CD14-positive monocyte (primary cell): ENCODE measurements around the gene IGDCC3. TPM values are rescaled to one million over a fixed set of nuclear protein-coding genes. Genes with fewer than 3 reads are reported as not detected.

Source experiments
- DNase-seq, 3 donors: peaks; one replicate each; pipeline ENCODE4 v3.0.0-alpha.2; 2011 to 2022
- H2AFZ ChIP-seq: 2 replicates; pipeline ENCODE4 v1.6.0; 2012; ENCODE audit warnings: mild to moderate bottlenecking, low read depth, low read length, inconsistent platforms; ENCODE audit not compliant: insufficient read depth, poor library complexity, severe bottlenecking
- H3K27ac ChIP-seq, 2 donors: 1 replicate in 1 of 2; 2 replicates in 1 of 2; pipeline ENCODE4 v1.5.1; 2012 to 2013; ENCODE audit warnings: low read length in 2 of 2, control low read depth in 1 of 2, inconsistent platforms in 1 of 2, low read depth in 1 of 2, mild to moderate bottlenecking in 1 of 2
- H3K27me3 ChIP-seq, 2 donors: one replicate each; pipeline versions ENCODE4 v1.6.0 to v1.6.1; 2011 to 2013; ENCODE audit warnings: low read length in 2 of 2; ENCODE audit not compliant: control insufficient read depth in 2 of 2, insufficient read depth in 2 of 2
- H3K36me3 ChIP-seq, 2 donors: replicated peaks in 1 of 2; 1 replicate in 1 of 2; 2 replicates in 1 of 2; pipeline versions ENCODE4 v1.5.1 to v1.6.1; 2012 to 2013; ENCODE audit warnings: low read length in 2 of 2, control low read depth in 1 of 2, inconsistent platforms in 1 of 2, mild to moderate bottlenecking in 1 of 2; ENCODE audit not compliant: insufficient read depth in 2 of 2, control insufficient read depth in 1 of 2
- H3K4me1 ChIP-seq, 2 donors: 1 replicate in 1 of 2; 2 replicates in 1 of 2; pipeline versions ENCODE4 v1.5.1 to v1.6.1; 2012 to 2013; ENCODE audit warnings: low read length in 2 of 2, control low read depth in 1 of 2, inconsistent platforms in 1 of 2, mild to moderate bottlenecking in 1 of 2, moderate library complexity in 1 of 2; ENCODE audit not compliant: insufficient read depth in 2 of 2, control insufficient read depth in 1 of 2
- H3K4me2 ChIP-seq: replicated peaks from 2 replicates; pipeline ENCODE3; 2012; ENCODE audit warnings: low read length, moderate library complexity, mild to moderate bottlenecking; ENCODE audit not compliant: poor library complexity, severe bottlenecking; ENCODE audit errors: extremely low read depth
- H3K4me3 ChIP-seq, 3 experiments: fragments of 200-600 bp in 1 of 3; sonication (generic) in 1 of 3; replicated peaks in 1 of 3; 1 replicate in 2 of 3; 2 replicates in 1 of 3; pipeline ENCODE4 v1.5.1; 2011 to 2013; ENCODE audit warnings: low read length in 3 of 3, mild to moderate bottlenecking in 3 of 3, control low read depth in 2 of 3, low read depth in 2 of 3, inconsistent platforms in 1 of 3, moderate library complexity in 1 of 3
- H3K79me2 ChIP-seq: 2 replicates; pipeline ENCODE4 v1.6.0; 2012; ENCODE audit warnings: mild to moderate bottlenecking, control low read depth, inconsistent platforms, low read length, moderate library complexity; ENCODE audit not compliant: insufficient read depth
- H3K9ac ChIP-seq: 2 replicates; pipeline ENCODE4 v1.6.0; 2017; ENCODE audit warnings: low read length, mild to moderate bottlenecking; ENCODE audit not compliant: insufficient read depth, poor library complexity, severe bottlenecking
- H3K9me3 ChIP-seq, 2 donors: replicated peaks in 1 of 2; 1 replicate in 1 of 2; 2 replicates in 1 of 2; pipeline versions ENCODE4 v1.5.1 to v1.6.1; 2012 to 2013; ENCODE audit warnings: low read length in 2 of 2, control low read depth in 1 of 2; ENCODE audit not compliant: control insufficient read depth in 1 of 2, insufficient read depth in 1 of 2
- H4K20me1 ChIP-seq: 2 replicates; pipeline ENCODE4 v1.6.0; 2012; ENCODE audit warnings: mild to moderate bottlenecking, low read length, control low read depth, moderate library complexity; ENCODE audit not compliant: insufficient read depth
- H3K27ac Mint-ChIP-seq, 7 donors: one replicate each; pipeline ENCODE4 v1.8.0; 2020; ENCODE audit warnings: mild to moderate bottlenecking in 7 of 7, mixed read lengths in 7 of 7, moderate library complexity in 6 of 7, inconsistent platforms in 2 of 7
- H3K27me3 Mint-ChIP-seq, 3 donors: one replicate each; pipeline ENCODE4 v1.8.0; 2021 to 2022; ENCODE audit warnings: low read depth in 3 of 3, mild to moderate bottlenecking in 3 of 3, mixed read lengths in 3 of 3, moderate library complexity in 3 of 3, inconsistent platforms in 1 of 3
- H3K36me3 Mint-ChIP-seq, 2 donors: one replicate each; pipeline ENCODE4 v1.8.0; 2020; ENCODE audit warnings: mixed read lengths in 2 of 2, inconsistent platforms in 1 of 2, mild to moderate bottlenecking in 1 of 2
- H3K4me1 Mint-ChIP-seq: one replicate; pipeline ENCODE4 v1.8.0; 2020; ENCODE audit warnings: mild to moderate bottlenecking, mixed read lengths
- H3K4me3 Mint-ChIP-seq, 2 donors: one replicate each; pipeline ENCODE4 v1.8.0; 2020; ENCODE audit warnings: mild to moderate bottlenecking in 2 of 2, mixed read lengths in 2 of 2, moderate library complexity in 1 of 2
- H3K9me3 Mint-ChIP-seq, 7 donors: one replicate each; pipeline ENCODE4 v1.8.0; 2020 to 2022; ENCODE audit warnings: mixed read lengths in 7 of 7, mild to moderate bottlenecking in 6 of 7, moderate library complexity in 6 of 7, inconsistent platforms in 2 of 7
- WGBS: methylation state at CpG from one replicate; pipeline ENCODE4 v1.1.5; 2013; ENCODE audit warnings: missing lambda C conversion rate; ENCODE audit not compliant: insufficient coverage; 5-methylcytosine and 5-hydroxymethylcytosine counted together
- intact Hi-C, 2 donors: fragments of 100-400 bp; cut with micrococcal nuclease; formaldehyde crosslinking; loops; one replicate each; pipeline versions ENCODE4 v1.15.0 to v1.15.1; 2023
- polyA plus RNA-seq, 3 donors: library from polyadenylated mRNA; depleted of rRNA in 1 of 3; unstranded in 2 of 3; stranded (reverse) in 1 of 3; fragments of 300-500 nt in 2 of 3; fragments of >200 nt in 1 of 3; fragmentation: Illumina TruSeq in 2 of 3; gene quantifications; 1 replicate in 2 of 3; 2 replicates in 1 of 3; pipeline ENCODE4 v1.2.3, GENCODE V29; 2012 to 2021
- TF ChIP-seq, protein P1 (sequence below): fragments of 200-600 bp; IDR thresholded peaks from one replicate; pipeline ENCODE4 v1.8.0; 2022; ENCODE audit warnings: antibody characterized with exemption, mild to moderate bottlenecking

The IGDCC3 gene
- polyA plus RNA-seq, 3 donors = not detected

GRCh38 chr15:65333148-65333820, 44.5 kb downstream of the IGDCC3 start:
- H3K4me2 ChIP-seq = no peak overlapping the region
- H3K79me2 ChIP-seq = no peaks in the 10 kb centered on the region
- no peak for DNase-seq
- intact Hi-C loops = no loop called here
- no peak overlapping the region for H3K9ac ChIP-seq
- Mint-ChIP-seq H3K27me3 (peaks cover 3 to 5% (median 5%) of the 10 kb centered on the region in 3 donors), H3K9me3 (no peaks in the 10 kb centered on the region), H3K27ac (no peak overlapping the region), H3K4me1 (no peaks in the 10 kb centered on the region), H3K36me3 (no peaks in the 10 kb centered on the region), H3K4me3 (no peak overlapping the region)
- no peak overlapping the region for H3K27ac ChIP-seq
- H2AFZ ChIP-seq = no peak overlapping the region
- WGBS = 87% methylated on average over 13 of the region's 16 CpGs
- no peak overlapping the region for H3K4me3 ChIP-seq
- H3K9me3 ChIP-seq = no peaks in the 10 kb centered on the region
- TF ChIP-seq, protein P1, sequence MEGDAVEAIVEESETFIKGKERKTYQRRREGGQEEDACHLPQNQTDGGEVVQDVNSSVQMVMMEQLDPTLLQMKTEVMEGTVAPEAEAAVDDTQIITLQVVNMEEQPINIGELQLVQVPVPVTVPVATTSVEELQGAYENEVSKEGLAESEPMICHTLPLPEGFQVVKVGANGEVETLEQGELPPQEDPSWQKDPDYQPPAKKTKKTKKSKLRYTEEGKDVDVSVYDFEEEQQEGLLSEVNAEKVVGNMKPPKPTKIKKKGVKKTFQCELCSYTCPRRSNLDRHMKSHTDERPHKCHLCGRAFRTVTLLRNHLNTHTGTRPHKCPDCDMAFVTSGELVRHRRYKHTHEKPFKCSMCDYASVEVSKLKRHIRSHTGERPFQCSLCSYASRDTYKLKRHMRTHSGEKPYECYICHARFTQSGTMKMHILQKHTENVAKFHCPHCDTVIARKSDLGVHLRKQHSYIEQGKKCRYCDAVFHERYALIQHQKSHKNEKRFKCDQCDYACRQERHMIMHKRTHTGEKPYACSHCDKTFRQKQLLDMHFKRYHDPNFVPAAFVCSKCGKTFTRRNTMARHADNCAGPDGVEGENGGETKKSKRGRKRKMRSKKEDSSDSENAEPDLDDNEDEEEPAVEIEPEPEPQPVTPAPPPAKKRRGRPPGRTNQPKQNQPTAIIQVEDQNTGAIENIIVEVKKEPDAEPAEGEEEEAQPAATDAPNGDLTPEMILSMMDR = no peak
- H3K4me1 ChIP-seq = no peaks in the 10 kb centered on the region
- H4K20me1 ChIP-seq = no peaks in the 10 kb centered on the region
- H3K36me3 ChIP-seq = no peaks in the 10 kb centered on the region
- H3K27me3 ChIP-seq = no peaks in the 10 kb centered on the region

GRCh38 chr15:65332391-65333147, 45.2 kb downstream of the IGDCC3 start:
- TF ChIP-seq, protein P1 = no peak
- no peak overlapping the region for H3K4me3 ChIP-seq
- no peaks in the 10 kb centered on the region for H3K9me3 ChIP-seq
- no peak overlapping the region for H3K9ac ChIP-seq
- H3K27ac ChIP-seq = no peak overlapping the region
- no peak overlapping the region for H2AFZ ChIP-seq
- no peaks in the 10 kb centered on the region for H3K36me3 ChIP-seq
- no peaks in the 10 kb centered on the region for H3K27me3 ChIP-seq
- H3K4me1 ChIP-seq = no peaks in the 10 kb centered on the region
- peaks cover 4% of the 10 kb centered on the region for H3K4me1 Mint-ChIP-seq
- H3K27ac Mint-ChIP-seq = peak overlapping the region in 1 of 7 donors; percentile 46
- no peaks in the 10 kb centered on the region for H3K36me3 Mint-ChIP-seq
- H3K9me3 Mint-ChIP-seq = no peaks in the 10 kb centered on the region
- intact Hi-C loops = no loop called here
- no peak for DNase-seq
- peaks cover 6 to 10% (median 10%) of the 10 kb centered on the region in 3 donors for H3K27me3 Mint-ChIP-seq
- H3K4me2 ChIP-seq = no peak overlapping the region
- 95% methylated on average over 21 of the region's 31 CpGs for WGBS
- H3K79me2 ChIP-seq = no peaks in the 10 kb centered on the region
- no peak overlapping the region for H3K4me3 Mint-ChIP-seq
- H4K20me1 ChIP-seq = no peaks in the 10 kb centered on the region
